Activated naive CD4-positive, alpha-beta T cell treated with anti-CD3 and anti-CD28 coated beads for 36 hours (primary cell): ENCODE results near the gene TMEM37. TPM values are rescaled to one million over a fixed set of nuclear protein-coding genes. Genes with fewer than 3 reads are reported as not detected.

ENCODE experiments used
- CTCF ChIA-PET: fragments of 350-600 bp; sonication (Branson Sonifier 250); formaldehyde crosslinking; loops from one replicate; lab custom pipeline; 2021; ENCODE audit warnings: antibody characterized with exemption; lab: Charles Lee
- DNase-seq: peaks from one replicate; pipeline ENCODE4 v3.0.0-alpha.2; 2020
- H3K27ac Mint-ChIP-seq: one replicate; pipeline ENCODE4 v1.8.0; 2021; ENCODE audit warnings: mild to moderate bottlenecking, mixed read lengths
- H3K27me3 Mint-ChIP-seq: one replicate; pipeline ENCODE4 v1.8.0; 2021; ENCODE audit warnings: low read depth, mixed read lengths
- H3K36me3 Mint-ChIP-seq: one replicate; pipeline ENCODE4 v1.8.0; 2021; ENCODE audit warnings: low read depth, mixed read lengths
- H3K4me1 Mint-ChIP-seq: one replicate; pipeline ENCODE4 v1.8.0; 2021; ENCODE audit warnings: low read depth, mixed read lengths
- H3K4me3 Mint-ChIP-seq: one replicate; pipeline ENCODE4 v1.8.0; 2021; ENCODE audit warnings: mild to moderate bottlenecking, moderate library complexity, mixed read lengths
- H3K9me3 Mint-ChIP-seq: one replicate; pipeline ENCODE4 v1.8.0; 2021; ENCODE audit warnings: mixed read lengths
- intact Hi-C: fragments of 100-400 bp; cut with micrococcal nuclease; formaldehyde crosslinking; loops from one replicate; pipeline ENCODE4 v1.15.1; 2023
- total RNA-seq, 2 experiments: library from RNA; stranded (reverse); gene quantifications; one replicate each; pipeline ENCODE4 v1.2.3, GENCODE V29; 2021

The TMEM37 gene
- total RNA-seq, 2 experiments from 2014 or later: not detected

- H3K27ac Mint-ChIP-seq: no peak overlapping the region
Measured at GRCh38 chr2:119438726-119439284, 7.2 kb downstream of the TMEM37 start.

GRCh38 chr2:119439574-119440500, 8.2 kb downstream of the TMEM37 start:
- DNase-seq: no peak
- H3K4me1 Mint-ChIP-seq: no peaks in the 10 kb centered on the region
- H3K36me3 Mint-ChIP-seq: no peaks in the 10 kb centered on the region
- intact Hi-C loops: no loop called here
- CTCF ChIA-PET: no interaction called here
- H3K27ac Mint-ChIP-seq: no peak overlapping the region
- no peaks in the 10 kb centered on the region for H3K9me3 Mint-ChIP-seq
- H3K4me3 Mint-ChIP-seq: no peak overlapping the region
- H3K27me3 Mint-ChIP-seq: peaks cover 8% of the 10 kb centered on the region

More at GRCh38 chr2:119438726-119439284, 7.2 kb downstream of the TMEM37 start:
- intact Hi-C loops: no loop called here
- Mint-ChIP-seq H3K27me3 (peaks cover 16% of the 10 kb centered on the region), H3K36me3 (no peaks in the 10 kb centered on the region), H3K4me3 (no peak overlapping the region), H3K9me3 (no peaks in the 10 kb centered on the region), H3K4me1 (no peaks in the 10 kb centered on the region)
- CTCF ChIA-PET: no interaction called here
- no peak for DNase-seq

- intact Hi-C loops: no loop called here
- H3K27ac Mint-ChIP-seq: no peak overlapping the region
- H3K4me1 Mint-ChIP-seq: no peaks in the 10 kb centered on the region
- H3K4me3 Mint-ChIP-seq: no peak overlapping the region
- H3K27me3 Mint-ChIP-seq: peaks cover 8% of the 10 kb centered on the region
- H3K9me3 Mint-ChIP-seq: no peaks in the 10 kb centered on the region
- no peaks in the 10 kb centered on the region for H3K36me3 Mint-ChIP-seq
- no peak for DNase-seq
- CTCF ChIA-PET: no interaction called here
Measured at GRCh38 chr2:119440501-119440870, 8.8 kb downstream of the TMEM37 start.

GRCh38 chr2:119440873-119441272, 9.2 kb downstream of the TMEM37 start:
- H3K27ac Mint-ChIP-seq: no peak overlapping the region
- DNase-seq: no peak
- no peaks in the 10 kb centered on the region for H3K36me3 Mint-ChIP-seq
- H3K9me3 Mint-ChIP-seq: no peaks in the 10 kb centered on the region
- no peaks in the 10 kb centered on the region for H3K4me1 Mint-ChIP-seq
- intact Hi-C loops: no loop called here
- no peak overlapping the region for H3K4me3 Mint-ChIP-seq
- peaks cover 5% of the 10 kb centered on the region for H3K27me3 Mint-ChIP-seq
- CTCF ChIA-PET: no interaction called here

GRCh38 chr2:119441376-119442225, 9.9 kb downstream of the TMEM37 start:
- intact Hi-C loops: no loop called here
- no peak overlapping the region for H3K27ac Mint-ChIP-seq
- DNase-seq: no peak
- no peaks in the 10 kb centered on the region for H3K27me3 Mint-ChIP-seq
- H3K4me1 Mint-ChIP-seq: no peaks in the 10 kb centered on the region
- CTCF ChIA-PET: interaction anchor here (1.0 kb wide), 1 partner anchor 10 kb away, joined by 3 read pairs; no protein-coding TSS in a partner anchor
- no peaks in the 10 kb centered on the region for H3K36me3 Mint-ChIP-seq
- no peaks in the 10 kb centered on the region for H3K9me3 Mint-ChIP-seq
- no peak overlapping the region for H3K4me3 Mint-ChIP-seq

- CTCF ChIA-PET: interaction anchor here (0.6 to 1.0 kb wide), 2 partner anchors 9 to 161 kb away, joined by 3 read pairs; no protein-coding TSS in a partner anchor
- H3K4me3 Mint-ChIP-seq: no peak overlapping the region
- no peak overlapping the region for H3K27ac Mint-ChIP-seq
- H3K9me3 Mint-ChIP-seq: no peaks in the 10 kb centered on the region
- H3K36me3 Mint-ChIP-seq: no peaks in the 10 kb centered on the region
- H3K27me3 Mint-ChIP-seq: no peaks in the 10 kb centered on the region
- DNase-seq: no peak
- no peaks in the 10 kb centered on the region for H3K4me1 Mint-ChIP-seq
- intact Hi-C loops: no loop called here
Measured at GRCh38 chr2:119442226-119442619, 10.6 kb downstream of the TMEM37 start.

GRCh38 chr2:119442850-119443249, 11.2 kb downstream of the TMEM37 start:
- Mint-ChIP-seq H3K27me3 (peaks cover 2% of the 10 kb centered on the region), H3K27ac (no peak overlapping the region), H3K36me3 (no peaks in the 10 kb centered on the region), H3K9me3 (no peaks in the 10 kb centered on the region), H3K4me1 (no peaks in the 10 kb centered on the region), H3K4me3 (no peak overlapping the region)
- no peak for DNase-seq
- CTCF ChIA-PET: interaction anchor here (0.6 kb wide), 1 partner anchor 162 kb away, joined by 3 read pairs; no protein-coding TSS in a partner anchor
- intact Hi-C loops: no loop called here

- Mint-ChIP-seq H3K27ac (no peak overlapping the region), H3K27me3 (peaks cover 11% of the 10 kb centered on the region), H3K36me3 (no peaks in the 10 kb centered on the region), H3K4me1 (no peaks in the 10 kb centered on the region), H3K4me3 (no peak overlapping the region), H3K9me3 (no peaks in the 10 kb centered on the region)
- DNase-seq: no peak
- intact Hi-C loops: no loop called here
- CTCF ChIA-PET: no interaction called here
Measured at GRCh38 chr2:119446037-119446436, 14.4 kb downstream of the TMEM37 start.

GRCh38 chr2:119448427-119449141, 16.9 kb downstream of the TMEM37 start:
- no peaks in the 10 kb centered on the region for H3K4me1 Mint-ChIP-seq
- no peaks in the 10 kb centered on the region for H3K9me3 Mint-ChIP-seq
- CTCF ChIA-PET: no interaction called here
- no peak for DNase-seq
- H3K36me3 Mint-ChIP-seq: no peaks in the 10 kb centered on the region
- no peak overlapping the region for H3K27ac Mint-ChIP-seq
- H3K4me3 Mint-ChIP-seq: no peak overlapping the region
- peaks cover 17% of the 10 kb centered on the region for H3K27me3 Mint-ChIP-seq
- intact Hi-C loops: no loop called here

GRCh38 chr2:119449521-119449920, 17.9 kb downstream of the TMEM37 start:
- H3K27me3 Mint-ChIP-seq: peaks cover 24% of the 10 kb centered on the region
- no peak for DNase-seq
- H3K9me3 Mint-ChIP-seq: no peaks in the 10 kb centered on the region
- no peaks in the 10 kb centered on the region for H3K4me1 Mint-ChIP-seq
- no peak overlapping the region for H3K4me3 Mint-ChIP-seq
- CTCF ChIA-PET: no interaction called here
- no peaks in the 10 kb centered on the region for H3K36me3 Mint-ChIP-seq
- no peak overlapping the region for H3K27ac Mint-ChIP-seq
- intact Hi-C loops: no loop called here

- no peak for DNase-seq
- CTCF ChIA-PET: interaction anchor here (0.8 to 1.8 kb wide), 4 partner anchors 10 to 187 kb away, joined by 3 to 7 read pairs (median 3); no protein-coding TSS in a partner anchor
- no peak overlapping the region for H3K27ac Mint-ChIP-seq
- peaks cover 29% of the 10 kb centered on the region for H3K27me3 Mint-ChIP-seq
- H3K36me3 Mint-ChIP-seq: no peaks in the 10 kb centered on the region
- no peaks in the 10 kb centered on the region for H3K4me1 Mint-ChIP-seq
- no peaks in the 10 kb centered on the region for H3K9me3 Mint-ChIP-seq
- no peak overlapping the region for H3K4me3 Mint-ChIP-seq
- intact Hi-C loops: no loop called here
Measured at GRCh38 chr2:119451336-119452050, 19.8 kb downstream of the TMEM37 start.
